Ascending aorta (tissue), 2 donors: Measurements from ENCODE around the gene KRT6B. TPM values are rescaled to one million over a fixed set of nuclear protein-coding genes. Genes with fewer than 3 reads are reported as not detected.

Experiments used
- DNase-seq, 2 donors: peaks; one replicate each; pipeline ENCODE4 v3.0.0-alpha.2; 2019; ENCODE audit warnings: low spot score in 2 of 2
- H3K27ac ChIP-seq, 2 donors: fragments of 200-600 bp; sonication (generic); one replicate each; pipeline ENCODE4 v1.5.1; 2016 to 2017; ENCODE audit warnings: mild to moderate bottlenecking in 1 of 2
- H3K27me3 ChIP-seq: fragments of 200-600 bp; sonication (generic); one replicate; pipeline ENCODE4 v1.5.1; 2017
- H3K36me3 ChIP-seq, 2 donors: fragments of 200-600 bp; sonication (generic); one replicate each; pipeline ENCODE4 v1.5.1; 2016
- H3K4me1 ChIP-seq, 2 donors: fragments of 200-600 bp; sonication (generic); one replicate each; pipeline ENCODE4 v1.5.1; 2016 to 2017; ENCODE audit warnings: mild to moderate bottlenecking in 1 of 2
- H3K4me3 ChIP-seq, 2 donors: fragments of 200-600 bp; sonication (generic); one replicate each; pipeline ENCODE4 v1.5.1; 2016 to 2017; ENCODE audit warnings: mild to moderate bottlenecking in 1 of 2
- H3K9me3 ChIP-seq, 2 donors: fragments of 200-600 bp; sonication (generic); one replicate each; pipeline ENCODE4 v1.5.1; 2016
- CTCF ChIP-seq, 3 experiments: fragments of 200-600 bp in 2 of 3; fragments of 450-650 bp in 1 of 3; sonication (generic) in 2 of 3; IDR thresholded peaks; one replicate each; pipeline ENCODE4 v1.5.1; 2016 to 2019; ENCODE audit warnings: antibody characterized with exemption in 3 of 3, mild to moderate bottlenecking in 1 of 3, moderate library complexity in 1 of 3
- intact Hi-C: fragments of 100-400 bp; cut with DNase I; formaldehyde crosslinking; loops from one replicate; pipeline ENCODE4 v1.15.1; 2023
- total RNA-seq: library from RNA; depleted of rRNA; stranded (reverse); fragments of >200 nt; gene quantifications from one replicate; pipeline ENCODE4 v1.1.0, GENCODE V29; 2016

KRT6B gene
- total RNA-seq, 1 donor from 2014 or later = 0.32 TPM

DNA sequence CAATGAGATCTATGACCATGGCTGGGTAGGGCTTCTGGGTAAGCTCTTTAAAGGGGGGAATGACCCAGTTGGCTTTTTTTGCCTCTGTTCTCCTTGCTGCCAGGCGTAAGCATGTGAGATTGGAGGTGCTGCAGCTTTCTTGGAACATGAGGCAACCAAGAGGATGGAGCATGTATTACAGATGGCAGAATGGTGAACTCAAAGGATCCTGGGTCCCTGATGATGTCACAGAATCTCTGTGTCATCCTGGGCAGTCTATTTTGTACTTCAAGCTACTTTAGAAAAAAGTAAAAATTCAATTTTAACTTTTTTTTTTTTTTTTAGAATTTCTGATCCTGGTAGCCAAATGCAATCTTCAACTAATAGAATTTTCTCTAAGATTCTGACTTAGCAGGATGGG is 53.8 kb downstream of the KRT6B start:
- intact Hi-C loops = no loop called here

DNA sequence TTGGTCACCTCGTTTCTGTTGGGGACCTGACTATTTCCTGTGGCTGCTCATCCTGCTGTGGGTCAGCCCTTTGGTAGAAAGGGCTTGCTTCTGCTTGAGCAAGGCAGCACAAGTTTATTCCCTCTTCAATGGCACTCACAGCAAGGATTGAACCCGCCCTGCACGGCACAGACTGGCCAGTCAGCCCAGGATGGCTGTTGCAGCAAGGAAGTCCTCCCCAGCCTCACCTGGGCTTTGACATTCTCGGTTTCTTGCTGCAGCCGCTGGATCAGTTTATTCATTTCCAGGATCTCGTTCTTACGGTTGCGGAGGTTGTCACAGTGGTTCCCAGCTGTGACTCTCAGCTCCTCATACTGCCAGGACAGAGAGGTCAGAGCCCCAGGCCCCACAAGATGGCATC is 55.3 kb downstream of the KRT6B start:
- Histone ChIP-seq H3K4me3 (no peak overlapping the region), H3K27ac (no peak overlapping the region), H3K9me3 (no peaks in the 10 kb centered on the region), H3K4me1 (no peaks in the 10 kb centered on the region), H3K36me3 (no peaks in the 10 kb centered on the region), H3K27me3 (no peaks in the 10 kb centered on the region)
- no peak for DNase-seq
- TF ChIP-seq CTCF (IDR thresholded peaks at IDR 0.05) = no peak
- intact Hi-C loops = no loop called here

More for the DNA sequence above, 53.8 kb downstream of the KRT6B start:
- no peak for TF ChIP-seq CTCF (IDR thresholded peaks at IDR 0.05)
- no peaks in the 10 kb centered on the region for H3K9me3 ChIP-seq
- H3K36me3 ChIP-seq = no peaks in the 10 kb centered on the region
- no peak overlapping the region for H3K27ac ChIP-seq
- H3K4me1 ChIP-seq = no peaks in the 10 kb centered on the region
- no peak for DNase-seq
- H3K27me3 ChIP-seq = no peaks in the 10 kb centered on the region
- H3K4me3 ChIP-seq = no peak overlapping the region

Other genes with a start within 250 kb of the KRT6B start
- 153 TPM for gene KRT7, start 218.9 kb downstream of the KRT6B start, total RNA-seq
- 0.96 TPM for gene KRT86, start 177.5 kb downstream of the KRT6B start, total RNA-seq
- not detected for gene KRT81, start 160.6 kb downstream of the KRT6B start, total RNA-seq
- gene KRT83, start 130.7 kb downstream of the KRT6B start, total RNA-seq = not detected
- not detected for gene KRT85, start 84.7 kb downstream of the KRT6B start, total RNA-seq
- gene KRT84, start 66.5 kb downstream of the KRT6B start, total RNA-seq = not detected
- not detected for gene KRT82, start 45.8 kb downstream of the KRT6B start, total RNA-seq
- gene KRT75, start 17.8 kb downstream of the KRT6B start, total RNA-seq = not detected
- not detected for gene KRT6C, start 21.7 kb upstream of the KRT6B start, total RNA-seq
- gene KRT6A, start 41.1 kb upstream of the KRT6B start, total RNA-seq = 3.4 TPM
- 1.6 TPM for gene KRT5, start 68.2 kb upstream of the KRT6B start, total RNA-seq
- gene KRT71, start 101.0 kb upstream of the KRT6B start, total RNA-seq = not detected
- not detected for gene KRT74, start 121.7 kb upstream of the KRT6B start, total RNA-seq
- not detected for gene KRT72, start 149.3 kb upstream of the KRT6B start, total RNA-seq
- not detected for gene KRT73, start 166.4 kb upstream of the KRT6B start, total RNA-seq
- gene KRT2, start 200.1 kb upstream of the KRT6B start, total RNA-seq = not detected
- not detected for gene KRT1, start 228.3 kb upstream of the KRT6B start, total RNA-seq